Lung (tissue), 12 donors: ENCODE data around the gene FAM174C. TPM values are rescaled to one million over a fixed set of nuclear protein-coding genes. Genes with fewer than 3 reads are reported as not detected.

Experiments used
- ATAC-seq: fragments of 200-7000 bp; cut with Tn5 transposase; one replicate; pipeline ENCODE4 v1.9.1; 2020; ENCODE audit warnings: moderate number of reproducible peaks; ENCODE audit not compliant: insufficient read depth, low FRiP score
- DNase-seq, 3 donors: peaks; one replicate each; pipeline ENCODE4 v3.0.0-alpha.2; 2013 to 2017
- H3K27ac ChIP-seq, 2 donors: one replicate each; pipeline ENCODE4 v1.5.1; 2013; ENCODE audit warnings: mild to moderate bottlenecking in 2 of 2, moderate library complexity in 2 of 2, control low read depth in 1 of 2, inconsistent platforms in 1 of 2, low read depth in 1 of 2, low read length in 1 of 2
- H3K27me3 ChIP-seq, 3 donors: one replicate each; pipeline ENCODE4 v1.5.1; 2013; ENCODE audit warnings: low read length in 2 of 3; ENCODE audit not compliant: control insufficient read depth in 3 of 3, insufficient read depth in 3 of 3
- H3K36me3 ChIP-seq, 4 donors: one replicate each; pipeline ENCODE4 v1.5.1; 2013; ENCODE audit warnings: low read length in 4 of 4, mild to moderate bottlenecking in 1 of 4, moderate library complexity in 1 of 4; ENCODE audit not compliant: control insufficient read depth in 4 of 4, insufficient read depth in 4 of 4
- H3K4me1 ChIP-seq, 5 donors: one replicate each; pipeline ENCODE4 v1.5.1; 2013; ENCODE audit warnings: low read length in 5 of 5, mild to moderate bottlenecking in 2 of 5, moderate library complexity in 1 of 5; ENCODE audit not compliant: control insufficient read depth in 5 of 5, insufficient read depth in 5 of 5
- H3K4me3 ChIP-seq: one replicate; pipeline ENCODE4 v1.5.1; 2013; ENCODE audit warnings: mild to moderate bottlenecking, control low read depth, moderate library complexity
- H3K9ac ChIP-seq, 2 donors: one replicate each; pipeline ENCODE4 v1.5.1; 2013; ENCODE audit warnings: low read length in 2 of 2, control low read depth in 1 of 2; ENCODE audit not compliant: insufficient read depth in 1 of 2
- H3K9me3 ChIP-seq, 4 donors: one replicate each; pipeline ENCODE4 v1.5.1; 2013; ENCODE audit warnings: low read length in 3 of 4, mild to moderate bottlenecking in 1 of 4, moderate library complexity in 1 of 4; ENCODE audit not compliant: control insufficient read depth in 4 of 4, insufficient read depth in 3 of 4
- CTCF ChIP-seq: IDR thresholded peaks from 2 replicates; pipeline ENCODE4 v1.5.1; 2012; ENCODE audit warnings: mild to moderate bottlenecking; ENCODE audit errors: control extremely low read depth, extremely low read depth
- WGBS, 2 donors: extraction: QIAGEN DNeasy Blood & Tissue Kit; methylation state at CpG; one replicate each; pipeline ENCODE4 v1.1.7; 2013; 5-methylcytosine and 5-hydroxymethylcytosine counted together
- polyA plus RNA-seq, 2 donors: library from polyadenylated mRNA; stranded (reverse); fragments of 200-250 nt; gene quantifications; one replicate each; pipeline ENCODE4 v1.2.1, GENCODE V29; 2013
- total RNA-seq, 2 donors: library from RNA; depleted of rRNA in 1 of 2; stranded (reverse); fragments of >200 nt in 1 of 2; gene quantifications; one replicate each; pipeline ENCODE4 v1.2.1, GENCODE V29; 2014 to 2021
- donor health status: control.
- donor health status: control.
- donor health status: Bipolar disorder and iron deficiency.
- donor health status: healthy.
- donor health status: DM: yes; HTN: yes; CAD: no.

The FAM174C gene
- total and polyA plus RNA-seq, 4 donors: 17.5 to 89.3 (median 69.4) TPM

GRCh38 chr19:1292419-1293151, 17.3 kb downstream of the FAM174C start:
- Histone ChIP-seq H3K9ac (no peak overlapping the region), H3K4me3 (no peak overlapping the region), H3K27ac (no peak overlapping the region), H3K9me3 (no peaks in the 10 kb centered on the region), H3K4me1 (peaks cover 0 to 10% (median 0%) of the 10 kb centered on the region in 5 donors), H3K27me3 (peaks cover 0 to 8% (median 6%) of the 10 kb centered on the region in 3 donors), H3K36me3 (no peaks in the 10 kb centered on the region)
- DNase-seq (no peak), ATAC-seq (no peak)
- TF ChIP-seq CTCF: no peak
- 85 to 90% methylated on average over 17 of the region's 17 CpGs for WGBS, 2 donors

- no peak for DNase-seq
- H3K4me1 ChIP-seq: peaks cover 0 to 6% (median 0%) of the 10 kb centered on the region in 5 donors
- no peak overlapping the region for H3K9ac ChIP-seq
- 76 to 83% methylated on average over 35 of the region's 35 CpGs for WGBS, 2 donors
- H3K9me3 ChIP-seq: no peaks in the 10 kb centered on the region
- H3K27ac ChIP-seq: no peak overlapping the region
- ATAC-seq: no peak
- H3K27me3 ChIP-seq: peaks cover 0 to 6% (median 5%) of the 10 kb centered on the region in 3 donors
- no peak overlapping the region for H3K4me3 ChIP-seq
- no peaks in the 10 kb centered on the region for H3K36me3 ChIP-seq
- no peak for TF ChIP-seq CTCF
Measured at GRCh38 chr19:1293782-1294604, 18.7 kb downstream of the FAM174C start.

DNA sequence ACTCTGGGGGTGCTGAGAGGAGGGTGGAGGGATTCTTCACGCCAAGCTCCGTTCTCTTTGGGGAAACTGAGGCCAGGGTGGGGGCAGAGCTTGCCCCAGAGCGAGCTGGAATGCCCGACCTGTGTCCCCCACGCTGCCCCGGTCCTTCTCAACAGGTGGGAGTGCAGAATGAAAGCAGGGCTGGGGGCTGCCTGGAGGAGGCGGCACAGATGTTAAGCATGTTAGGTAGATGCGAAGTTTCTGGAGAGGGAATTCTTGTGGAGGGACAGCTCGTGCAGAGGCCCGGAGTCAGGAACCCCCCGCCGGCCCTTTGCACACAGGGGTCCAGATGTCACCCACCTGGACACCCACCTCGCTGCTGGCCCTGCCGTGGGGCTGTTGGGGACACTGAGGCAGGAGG, 19.4 kb downstream of the FAM174C start:
- WGBS, 2 donors: 75 to 80% methylated on average over 13 to 14 of the region's 14 CpGs
- H3K27me3 ChIP-seq: peaks cover 0 to 6% (median 2%) of the 10 kb centered on the region in 3 donors
- H3K4me1 ChIP-seq: peaks cover 0 to 6% (median 0%) of the 10 kb centered on the region in 5 donors
- H3K4me3 ChIP-seq: no peak overlapping the region
- DNase-seq (no peak), ATAC-seq (no peak)
- H3K9ac ChIP-seq: no peak overlapping the region
- H3K36me3 ChIP-seq: no peaks in the 10 kb centered on the region
- H3K9me3 ChIP-seq: no peaks in the 10 kb centered on the region
- no peak for TF ChIP-seq CTCF
- no peak overlapping the region for H3K27ac ChIP-seq
